Neuronal stem cell (in vitro differentiated cells): Measurements from ENCODE around the gene IRF5.
A peak's percentile ranks its signal among the peaks of the same experiment; 100 is the strongest.

Experiments
- DNase-seq: peaks from one replicate; pipeline ENCODE4 v3.0.0-alpha.2; 2013; ENCODE audit warnings: low spot score
- H2AFZ ChIP-seq: one replicate; pipeline ENCODE4 v1.6.1; 2013; ENCODE audit warnings: mild to moderate bottlenecking, low read length, inconsistent platforms
- H2AK5ac ChIP-seq: 2 replicates; pipeline ENCODE4 v1.6.1; 2013; ENCODE audit warnings: low read depth, mild to moderate bottlenecking, inconsistent platforms, low read length, moderate library complexity, mixed read lengths
- H2BK120ac ChIP-seq: 2 replicates; pipeline ENCODE4 v1.6.1; 2013; ENCODE audit warnings: low read depth, mild to moderate bottlenecking, inconsistent platforms, low read length, moderate library complexity, mixed read lengths
- H2BK12ac ChIP-seq: one replicate; pipeline ENCODE4 v1.6.1; 2013; ENCODE audit warnings: low read length, inconsistent platforms
- H2BK15ac ChIP-seq: 2 replicates; pipeline ENCODE4 v1.6.1; 2013; ENCODE audit warnings: mild to moderate bottlenecking, low read length, inconsistent platforms, mixed read lengths
- H2BK5ac ChIP-seq: one replicate; pipeline ENCODE4 v1.6.1; 2013; ENCODE audit warnings: inconsistent platforms, mild to moderate bottlenecking, low read length, moderate library complexity
- H3K14ac ChIP-seq: one replicate; pipeline ENCODE4 v1.6.1; 2013; ENCODE audit warnings: low read length, inconsistent platforms
- H3K18ac ChIP-seq: 2 replicates; pipeline ENCODE4 v1.6.1; 2013; ENCODE audit warnings: low read length, inconsistent platforms
- H3K23ac ChIP-seq: 2 replicates; pipeline ENCODE4 v1.6.1; 2013; ENCODE audit warnings: low read depth, mild to moderate bottlenecking, mixed read lengths, low read length, inconsistent platforms; ENCODE audit not compliant: poor library complexity
- H3K27ac ChIP-seq: replicated peaks from 3 replicates; pipeline ENCODE4 v1.5.1; 2013; ENCODE audit warnings: low read length, inconsistent platforms
- H3K27me3 ChIP-seq, 3 experiments: 2 replicates each; pipeline ENCODE4 v1.6.1; 2013; ENCODE audit warnings: low read length in 3 of 3, mild to moderate bottlenecking in 2 of 3, inconsistent platforms in 1 of 3, low read depth in 1 of 3, mixed read lengths in 1 of 3, moderate library complexity in 1 of 3; ENCODE audit not compliant: control insufficient read depth in 3 of 3, insufficient read depth in 3 of 3
- H3K36me3 ChIP-seq, 2 donors: replicated peaks in 1 of 2; 2 replicates each; pipeline ENCODE4 v1.6.1; 2013; ENCODE audit warnings: low read length in 2 of 2; ENCODE audit not compliant: control insufficient read depth in 2 of 2, insufficient read depth in 2 of 2
- H3K4ac ChIP-seq: 2 replicates; pipeline ENCODE4 v1.6.1; 2013; ENCODE audit warnings: inconsistent platforms, mild to moderate bottlenecking, low read length, moderate library complexity
- H3K4me1 ChIP-seq, 2 donors: 1 replicate in 1 of 2; 2 replicates in 1 of 2; pipeline ENCODE4 v1.6.1; 2013; ENCODE audit warnings: low read length in 2 of 2, low read depth in 1 of 2; ENCODE audit not compliant: control insufficient read depth in 2 of 2, insufficient read depth in 1 of 2
- H3K4me2 ChIP-seq: one replicate; pipeline ENCODE4 v1.6.1; 2013; ENCODE audit warnings: mild to moderate bottlenecking, low read length, inconsistent platforms; ENCODE audit not compliant: insufficient read depth, poor library complexity, severe bottlenecking
- H3K4me3 ChIP-seq, 2 donors: 2 replicates each; pipeline ENCODE4 v1.5.1; 2013; ENCODE audit warnings: low read length in 2 of 2, mild to moderate bottlenecking in 2 of 2, inconsistent platforms in 1 of 2, moderate library complexity in 1 of 2
- H3K79me1 ChIP-seq: one replicate; pipeline ENCODE4 v1.6.1; 2013; ENCODE audit warnings: low read depth, mild to moderate bottlenecking, inconsistent platforms, low read length, moderate library complexity
- H3K9ac ChIP-seq: one replicate; pipeline ENCODE4 v1.6.1; 2013; ENCODE audit warnings: mild to moderate bottlenecking, low read depth, low read length, inconsistent platforms; ENCODE audit not compliant: poor library complexity
- H3K9me3 ChIP-seq, 2 donors: replicated peaks in 1 of 2; 2 replicates each; pipeline versions ENCODE3 to v1.6.1; 2013; ENCODE audit warnings: low read length in 2 of 2, mild to moderate bottlenecking in 2 of 2, inconsistent platforms in 1 of 2, low read depth in 1 of 2, mixed read lengths in 1 of 2, moderate library complexity in 1 of 2; ENCODE audit not compliant: control insufficient read depth in 2 of 2, insufficient read depth in 1 of 2
- H4K8ac ChIP-seq: one replicate; pipeline ENCODE4 v1.6.1; 2013; ENCODE audit warnings: low read depth, mild to moderate bottlenecking, inconsistent platforms, low read length, moderate library complexity
- H4K91ac ChIP-seq: one replicate; pipeline ENCODE4 v1.6.1; 2013; ENCODE audit warnings: low read length, low read depth, mild to moderate bottlenecking, inconsistent platforms; ENCODE audit not compliant: poor library complexity
- WGBS, 2 donors: extraction: QIAGEN DNeasy Blood & Tissue Kit; methylation state at CpG; one replicate each; pipeline ENCODE4 v1.1.7; 2013; ENCODE audit warnings: missing lambda C conversion rate in 2 of 2, mixed read lengths in 1 of 2; ENCODE audit not compliant: insufficient read length in 2 of 2, insufficient replicate concordance in 1 of 2; ENCODE audit errors: extremely low coverage in 2 of 2; 5-methylcytosine and 5-hydroxymethylcytosine counted together

Gene IRF5

DNA sequence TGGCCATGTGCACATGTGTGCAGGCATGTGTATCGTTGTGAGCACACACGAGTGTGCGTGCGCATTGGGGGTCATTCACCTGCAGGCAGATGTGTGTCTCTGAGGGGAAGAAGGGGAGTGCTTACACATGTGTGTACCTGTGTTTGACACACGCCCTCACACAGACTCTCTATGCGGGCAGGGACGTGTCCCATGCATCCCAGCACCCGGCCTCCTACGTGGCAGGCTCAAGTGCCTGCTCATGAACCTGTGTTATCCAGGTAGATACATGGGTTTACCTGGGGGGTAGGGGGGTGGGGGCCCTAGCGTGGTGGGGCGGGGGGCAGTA is 45.8 kb upstream of the IRF5 start:
- Histone ChIP-seq H3K4me3 (peak overlapping the region in 1 of 2 donors; percentile 3), H3K4me1 (peaks cover 0 to 1% of the 10 kb centered on the region in 2 donors), H3K27me3 (peaks cover 7 to 74% (median 27%) of the 10 kb centered on the region in 3 experiments), H2AFZ (no peak overlapping the region), H2BK5ac (no peak overlapping the region), H2AK5ac (peak overlapping the region; percentile 95), H3K79me1 (peaks cover 10% of the 10 kb centered on the region), H3K23ac (peak overlapping the region; percentile 98), H3K9me3 (peaks cover 0 to 7% of the 10 kb centered on the region in 2 donors), H2BK15ac (peak overlapping the region; percentile 85), H3K18ac (peak overlapping the region; percentile 57), H2BK120ac (no peak overlapping the region), H3K4me2 (no peak overlapping the region), H3K36me3 (peaks cover 0 to 5% of the 10 kb centered on the region in 2 donors), H4K91ac (no peak overlapping the region), H4K8ac (no peak overlapping the region), H3K9ac (peak overlapping the region; percentile 12), H2BK12ac (peak overlapping the region; percentile 41), H3K4ac (no peak overlapping the region), H3K14ac (peak overlapping the region; percentile 21), H3K27ac (no peak overlapping the region)
- no peak for DNase-seq
- WGBS, 2 donors = no CpG with 5 or more reads among the region's 11 CpGs

DNA sequence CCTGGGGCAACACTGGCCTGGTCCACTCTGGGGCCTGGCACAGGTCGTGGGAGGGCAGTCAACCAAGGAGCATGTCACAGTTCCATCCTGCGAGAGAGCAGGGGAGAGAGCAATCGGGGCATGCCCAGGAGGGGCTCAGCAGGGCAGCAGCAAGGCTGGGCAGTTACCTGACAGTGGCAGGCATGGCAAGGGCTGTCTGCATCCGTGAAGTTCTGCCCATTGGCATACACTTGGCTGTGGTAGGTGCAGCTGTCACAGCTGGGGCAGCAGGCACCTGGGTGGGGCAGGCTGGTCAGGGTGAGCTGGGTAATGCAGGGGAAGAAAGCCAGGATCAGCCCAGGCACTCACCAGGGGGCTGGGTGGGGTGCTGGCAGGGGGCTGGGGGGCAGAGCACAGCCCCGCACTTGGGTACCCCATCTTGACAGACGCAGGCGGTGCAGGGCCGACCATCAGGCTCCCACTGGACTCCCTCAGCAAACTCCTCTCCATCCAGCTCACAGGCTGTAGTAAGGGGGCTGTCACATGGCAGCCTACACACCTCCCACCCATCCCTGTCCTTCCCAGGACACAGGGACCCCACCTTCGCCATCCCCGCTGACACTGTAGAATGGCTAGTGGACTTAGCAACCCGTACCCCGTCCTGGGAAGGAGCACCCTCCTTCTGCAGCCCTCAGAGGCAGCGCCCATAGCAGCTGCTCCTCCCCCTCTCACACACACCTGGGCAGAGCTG is 45.0 kb upstream of the IRF5 start:
- no peak overlapping the region for H3K4me3 ChIP-seq
- peaks cover 0 to 1% of the 10 kb centered on the region in 2 donors for H3K4me1 ChIP-seq
- peak overlapping the region; percentile 70 for H2AK5ac ChIP-seq
- H2BK120ac ChIP-seq = no peak overlapping the region
- WGBS, 2 donors = no CpG with 5 or more reads among the region's 13 CpGs
- H3K4ac ChIP-seq = peak overlapping the region; percentile 37
- H3K23ac ChIP-seq = peak overlapping the region; percentile 89
- H3K27ac ChIP-seq = no peak overlapping the region
- H2AFZ ChIP-seq = no peak overlapping the region
- H4K8ac ChIP-seq = peak overlapping the region; percentile 65
- peak overlapping the region; percentile 56 for H3K14ac ChIP-seq
- peaks cover 0 to 4% of the 10 kb centered on the region in 2 donors for H3K9me3 ChIP-seq
- H4K91ac ChIP-seq = peak overlapping the region; percentile 12
- H2BK12ac ChIP-seq = peak overlapping the region; percentile 46
- peak overlapping the region; percentile 64 for H3K18ac ChIP-seq
- peaks cover 0 to 2% of the 10 kb centered on the region in 2 donors for H3K36me3 ChIP-seq
- no peak overlapping the region for H2BK5ac ChIP-seq
- no peak overlapping the region for H2BK15ac ChIP-seq
- no peak for DNase-seq
- H3K4me2 ChIP-seq = no peak overlapping the region
- peaks cover 10% of the 10 kb centered on the region for H3K79me1 ChIP-seq
- peaks cover 7 to 78% (median 25%) of the 10 kb centered on the region in 3 experiments for H3K27me3 ChIP-seq
- peak overlapping the region; percentile 24 for H3K9ac ChIP-seq

DNA sequence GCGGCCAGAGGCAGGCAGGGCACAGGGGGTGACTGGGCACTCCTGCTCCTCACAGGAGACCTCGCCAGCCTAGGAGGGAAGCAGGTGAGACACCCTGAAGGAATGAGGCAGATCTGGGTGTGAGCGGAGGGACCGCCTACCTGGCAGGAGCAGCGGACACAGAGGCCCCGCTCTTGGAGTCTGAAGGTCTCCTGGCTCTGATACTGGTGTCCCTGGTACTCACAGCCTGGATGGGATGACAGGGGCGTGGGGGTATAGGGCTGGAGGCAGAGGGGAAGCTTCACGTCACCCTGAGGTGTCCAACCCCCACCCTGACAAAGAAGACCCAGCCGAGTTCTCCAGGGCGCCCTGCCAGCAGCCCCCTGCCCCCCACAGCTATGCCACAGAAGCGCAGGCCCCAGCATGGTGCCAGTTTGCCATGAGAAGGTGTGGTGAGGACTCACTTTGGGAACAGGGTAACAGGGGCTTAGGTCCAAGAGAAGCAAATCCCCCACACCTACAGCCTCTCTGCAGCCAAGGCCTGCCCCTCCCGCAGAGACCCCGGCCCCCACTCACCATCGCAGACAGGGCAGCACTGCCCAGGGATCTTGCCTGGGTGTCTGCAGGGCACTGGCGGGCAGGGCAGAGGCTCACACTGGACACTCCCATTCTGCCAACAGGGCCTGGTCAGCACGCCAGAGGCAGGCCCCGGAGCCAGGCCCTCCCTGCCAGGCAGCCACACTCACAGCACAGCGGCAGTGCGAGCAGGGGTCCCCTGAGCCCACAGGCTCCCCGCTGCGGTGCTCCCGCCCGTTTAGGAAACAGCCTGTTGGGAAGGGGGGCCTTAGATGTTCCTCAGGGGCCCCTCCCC is 44.3 kb upstream of the IRF5 start:
- no peak overlapping the region for H2BK15ac ChIP-seq
- peak overlapping the region; percentile 37 for H3K4ac ChIP-seq
- peaks cover 2% of the 10 kb centered on the region for H3K79me1 ChIP-seq
- peak overlapping the region; percentile 70 for H2AK5ac ChIP-seq
- no peak for DNase-seq
- H3K4me2 ChIP-seq = no peak overlapping the region
- H3K14ac ChIP-seq = peak overlapping the region; percentile 71
- no peak overlapping the region for H2AFZ ChIP-seq
- peak overlapping the region; percentile 90 for H2BK12ac ChIP-seq
- H3K18ac ChIP-seq = peak overlapping the region; percentile 48
- no peak overlapping the region for H3K4me3 ChIP-seq
- H3K36me3 ChIP-seq = no peaks in the 10 kb centered on the region
- H4K91ac ChIP-seq = peak overlapping the region; percentile 12
- H3K27me3 ChIP-seq = peaks cover 7 to 73% (median 22%) of the 10 kb centered on the region in 3 experiments
- H3K9ac ChIP-seq = no peak overlapping the region
- WGBS, 2 donors = no CpG with 5 or more reads among the region's 23 CpGs
- H2BK120ac ChIP-seq = no peak overlapping the region
- H2BK5ac ChIP-seq = peak overlapping the region; percentile 39
- peak overlapping the region; percentile 65 for H4K8ac ChIP-seq
- peak overlapping the region; percentile 89 for H3K23ac ChIP-seq
- peaks cover 0 to 1% of the 10 kb centered on the region in 2 donors for H3K4me1 ChIP-seq
- H3K9me3 ChIP-seq = no peaks in the 10 kb centered on the region
- H3K27ac ChIP-seq = no peak overlapping the region

DNA sequence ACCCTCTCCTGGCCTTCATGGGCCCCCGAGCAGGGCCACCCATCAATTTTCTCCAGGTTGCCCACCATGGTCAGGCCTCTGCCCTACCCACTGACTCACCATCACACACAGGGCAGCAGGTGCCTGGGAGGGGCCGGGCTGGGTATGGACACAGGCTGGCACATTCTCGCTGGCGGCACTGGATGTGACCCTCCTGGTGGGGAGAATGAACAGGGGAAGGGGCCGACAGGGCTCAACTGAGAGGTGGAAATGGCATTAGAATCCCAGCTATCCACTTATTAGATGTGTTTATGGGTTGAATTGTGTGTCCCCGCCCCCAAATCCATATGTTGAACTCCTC is 43.7 kb upstream of the IRF5 start:
- H2AK5ac ChIP-seq = no peak overlapping the region
- H2AFZ ChIP-seq = no peak overlapping the region
- H2BK12ac ChIP-seq = no peak overlapping the region
- H2BK5ac ChIP-seq = peak overlapping the region; percentile 39
- H3K18ac ChIP-seq = no peak overlapping the region
- H3K9me3 ChIP-seq = no peaks in the 10 kb centered on the region
- no peaks in the 10 kb centered on the region for H3K36me3 ChIP-seq
- H3K4me1 ChIP-seq = peaks cover 0 to 1% of the 10 kb centered on the region in 2 donors
- no CpG with 5 or more reads among the region's 6 CpGs for WGBS, 2 donors
- H4K91ac ChIP-seq = no peak overlapping the region
- H3K4me3 ChIP-seq = peak overlapping the region in 1 of 2 donors; percentile 46
- no peak overlapping the region for H3K23ac ChIP-seq
- no peak overlapping the region for H3K4me2 ChIP-seq
- H3K14ac ChIP-seq = no peak overlapping the region
- H3K27ac ChIP-seq = no peak overlapping the region
- no peak for DNase-seq
- H3K79me1 ChIP-seq = peaks cover 2% of the 10 kb centered on the region
- H3K4ac ChIP-seq = no peak overlapping the region
- peaks cover 7 to 67% (median 22%) of the 10 kb centered on the region in 3 experiments for H3K27me3 ChIP-seq
- no peak overlapping the region for H4K8ac ChIP-seq
- no peak overlapping the region for H2BK15ac ChIP-seq
- no peak overlapping the region for H2BK120ac ChIP-seq
- H3K9ac ChIP-seq = no peak overlapping the region
